PC-9 (cell line): Measurements from ENCODE around the gene SDE2.

ENCODE experiments used
- CTCF ChIP-seq: fragments of 200-600 bp; sonication (generic); conservative IDR thresholded peaks from 2 replicates; pipeline ENCODE4 v1.6.1; 2017; ENCODE audit warnings: mixed run types, antibody characterized with exemption, mild to moderate bottlenecking, moderate library complexity
- EZH2 ChIP-seq: fragments of 200-600 bp; sonication (generic); IDR thresholded peaks from 2 replicates; pipeline ENCODE4 v1.8.0; 2017; ENCODE audit warnings: antibody characterized with exemption, low read depth

GRCh38 chr1:226046240-226046639 is 47.1 kb upstream of the SDE2 start:
- no peak for TF ChIP-seq CTCF
- TF ChIP-seq EZH2 = no peak
